Osteocyte (in vitro differentiated cells): ENCODE measurements around the gene MRPL18. TPM values are rescaled to one million over a fixed set of nuclear protein-coding genes. Genes with fewer than 3 reads are reported as not detected.

Experiments used
- DNase-seq: peaks from one replicate; pipeline ENCODE4 v3.0.0; 2021; ENCODE audit warnings: mixed read lengths; ENCODE audit not compliant: unreplicated experiment; ENCODE audit errors: extremely low spot score
- H3K27ac Mint-ChIP-seq: one replicate; pipeline ENCODE4 v1.8.0; 2021; ENCODE audit warnings: mild to moderate bottlenecking, mixed read lengths; ENCODE audit not compliant: unreplicated experiment
- H3K27me3 Mint-ChIP-seq: one replicate; pipeline ENCODE4 v1.8.0; 2021; ENCODE audit warnings: mixed read lengths; ENCODE audit not compliant: unreplicated experiment
- H3K36me3 Mint-ChIP-seq: one replicate; pipeline ENCODE4 v1.8.0; 2021; ENCODE audit warnings: mixed read lengths; ENCODE audit not compliant: unreplicated experiment
- H3K4me1 Mint-ChIP-seq: one replicate; pipeline ENCODE4 v1.8.0; 2021; ENCODE audit warnings: mixed read lengths; ENCODE audit not compliant: unreplicated experiment
- H3K4me3 Mint-ChIP-seq: one replicate; pipeline ENCODE4 v1.8.0; 2021; ENCODE audit warnings: mild to moderate bottlenecking, moderate library complexity, mixed read lengths; ENCODE audit not compliant: unreplicated experiment
- H3K9me3 Mint-ChIP-seq: one replicate; pipeline ENCODE4 v1.8.0; 2021; ENCODE audit warnings: mixed read lengths; ENCODE audit not compliant: unreplicated experiment
- total RNA-seq: library from RNA; stranded (reverse); gene quantifications from 2 replicates; pipeline ENCODE4 v1.2.1, GENCODE V29; 2021
- TF ChIP-seq, protein P1 (sequence below): fragments of 200-600 bp; sonication (generic); IDR thresholded peaks from 2 replicates; pipeline ENCODE4 v1.5.0; 2021; ENCODE audit warnings: antibody characterized with exemption, mild to moderate bottlenecking, moderate library complexity

The MRPL18 gene
- total RNA-seq, 1 donor from 2014 or later: 47.3 TPM

DNA sequence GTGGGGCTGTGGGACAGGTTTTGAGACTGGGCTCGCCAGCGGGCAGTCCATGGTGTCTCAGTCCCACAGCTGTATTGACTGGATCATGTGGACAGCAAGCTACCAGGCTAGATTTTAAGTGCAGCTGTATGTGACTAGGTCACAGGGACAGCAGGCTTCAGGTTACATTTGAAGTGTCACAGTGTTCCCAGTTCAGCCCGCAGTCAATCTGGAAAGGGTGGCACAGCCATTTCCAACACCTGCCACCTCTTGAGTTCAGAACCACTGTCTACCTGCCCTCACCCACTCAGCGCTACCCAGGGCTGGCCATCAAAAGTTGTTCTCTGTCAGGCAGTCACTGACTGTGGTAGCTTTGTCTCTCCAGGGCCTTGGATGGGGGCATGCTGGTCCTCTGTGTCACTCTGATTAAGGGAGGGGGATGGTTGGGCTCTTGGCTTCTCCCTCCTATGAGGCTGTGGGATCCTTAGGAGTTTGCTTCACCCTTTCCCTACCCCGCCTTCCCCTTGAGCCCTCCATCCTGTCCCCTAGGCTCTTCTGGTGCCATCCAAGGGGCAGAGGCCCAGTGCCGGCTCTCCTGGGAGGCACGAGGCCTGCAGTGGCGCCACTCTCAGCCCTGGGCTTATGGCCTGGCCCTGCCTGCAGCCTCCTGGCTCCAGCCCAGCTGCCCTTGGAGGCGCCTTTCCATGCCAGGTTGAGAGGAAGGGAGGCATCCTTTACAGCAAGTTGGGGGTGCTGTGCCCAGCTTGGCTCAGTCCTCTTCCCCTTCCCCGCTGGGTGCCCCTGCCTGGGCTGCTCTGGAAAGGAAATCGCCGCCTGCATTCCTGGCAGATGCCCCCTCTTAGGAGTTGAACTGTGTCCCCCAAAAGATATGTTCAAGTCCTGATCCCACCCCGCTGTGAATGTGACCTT, 54.7 kb downstream of the MRPL18 start:
- Mint-ChIP-seq H3K4me3 (no peak overlapping the region), H3K36me3 (no peaks in the 10 kb centered on the region), H3K27me3 (no peaks in the 10 kb centered on the region), H3K9me3 (no peaks in the 10 kb centered on the region), H3K4me1 (no peaks in the 10 kb centered on the region), H3K27ac (no peak overlapping the region)
- DNase-seq: peak; percentile 77
- TF ChIP-seq, protein P1, sequence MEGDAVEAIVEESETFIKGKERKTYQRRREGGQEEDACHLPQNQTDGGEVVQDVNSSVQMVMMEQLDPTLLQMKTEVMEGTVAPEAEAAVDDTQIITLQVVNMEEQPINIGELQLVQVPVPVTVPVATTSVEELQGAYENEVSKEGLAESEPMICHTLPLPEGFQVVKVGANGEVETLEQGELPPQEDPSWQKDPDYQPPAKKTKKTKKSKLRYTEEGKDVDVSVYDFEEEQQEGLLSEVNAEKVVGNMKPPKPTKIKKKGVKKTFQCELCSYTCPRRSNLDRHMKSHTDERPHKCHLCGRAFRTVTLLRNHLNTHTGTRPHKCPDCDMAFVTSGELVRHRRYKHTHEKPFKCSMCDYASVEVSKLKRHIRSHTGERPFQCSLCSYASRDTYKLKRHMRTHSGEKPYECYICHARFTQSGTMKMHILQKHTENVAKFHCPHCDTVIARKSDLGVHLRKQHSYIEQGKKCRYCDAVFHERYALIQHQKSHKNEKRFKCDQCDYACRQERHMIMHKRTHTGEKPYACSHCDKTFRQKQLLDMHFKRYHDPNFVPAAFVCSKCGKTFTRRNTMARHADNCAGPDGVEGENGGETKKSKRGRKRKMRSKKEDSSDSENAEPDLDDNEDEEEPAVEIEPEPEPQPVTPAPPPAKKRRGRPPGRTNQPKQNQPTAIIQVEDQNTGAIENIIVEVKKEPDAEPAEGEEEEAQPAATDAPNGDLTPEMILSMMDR: no peak

Other genes with a start within 250 kb of the MRPL18 start
- 73.1 and 74.5 TPM in 2 replicates for gene SOD2, start 97.2 kb upstream of the MRPL18 start, total RNA-seq
- gene WTAP, start 63.0 kb upstream of the MRPL18 start, total RNA-seq: 82.3 and 83.7 TPM in 2 replicates
- 21.3 and 22.4 TPM in 2 replicates for gene ACAT2, start 28.4 kb upstream of the MRPL18 start, total RNA-seq
- gene TCP1, start 865 bp upstream of the MRPL18 start, total RNA-seq: 167 and 173 TPM in 2 replicates
- gene PNLDC1, start 9.8 kb downstream of the MRPL18 start, total RNA-seq: not detected in 2 replicates
- gene MAS1, start 100.5 kb downstream of the MRPL18 start, total RNA-seq: not detected in 2 replicates
- gene IGF2R, start 178.6 kb downstream of the MRPL18 start, total RNA-seq: 196 and 218 TPM in 2 replicates